H1 (cell line): ENCODE results near the gene BTN2A1. TPM values are rescaled to one million over a fixed set of nuclear protein-coding genes. Genes with fewer than 3 reads are reported as not detected.

Experiments
- POLR2AphosphoS5 ChIP-seq: IDR thresholded peaks from 2 replicates; pipeline ENCODE4 v1.6.1; 2011; ENCODE audit warnings: low read depth, low read length
- USF2 ChIP-seq: IDR thresholded peaks from 2 replicates; pipeline ENCODE4 v1.6.1; 2011; ENCODE audit warnings: low read length, improper control_type of control experiment
- ZNF274 ChIP-seq: IDR thresholded peaks from 2 replicates; pipeline ENCODE4 v1.7.0; 2012; ENCODE audit warnings: low read length, borderline replicate concordance; ENCODE audit errors: extremely low read depth
- polyA plus RNA-seq, 7 experiments: library from polyadenylated mRNA; depleted of rRNA in 3 of 7; stranded (reverse) in 5 of 7; unstranded in 2 of 7; fragments of >200 nt in 5 of 7; fragments of 200-250 nt in 2 of 7; gene quantifications; 1 replicate in 5 of 7; 2 replicates in 1 of 7; 4 replicates in 1 of 7; pipeline versions ENCODE4 v1.2.1 to v1.2.3, GENCODE V29; 2011 to 2013; ENCODE audit warnings: missing spikeins in 2 of 7, mixed read lengths in 2 of 7
- total RNA-seq: library from RNA; stranded (reverse); fragmentation: NEBNext Ultra II Directional; extraction: Animal tissue kit (Norgen Biotek cat#: 25700); gene quantifications from 2 replicates; pipeline ENCODE4 v1.2.1, GENCODE V29; 2021

BTN2A1 gene
- total and polyA plus RNA-seq, 2 of the 8 experiments (the other 6 are each of a cell fraction or from before 2014, with no cell fraction given), result 8.7 to 11.0 TPM

GRCh38 chr6:26439151-26440125, 18.3 kb upstream of the BTN2A1 start (continued):
- TF ChIP-seq USF2, result no peak
- TF ChIP-seq ZNF274, result no peak
- no peak for TF ChIP-seq POLR2AphosphoS5
